ENCODE results near the gene ALG12. TPM values are rescaled to one million over a fixed set of nuclear protein-coding genes. Genes with fewer than 3 reads are reported as not detected.

ALG12 gene
- polyA plus RNA-seq, 1 of the 3 experiments (the other 2 are of a cell fraction), result 9.9 TPM

DNA sequence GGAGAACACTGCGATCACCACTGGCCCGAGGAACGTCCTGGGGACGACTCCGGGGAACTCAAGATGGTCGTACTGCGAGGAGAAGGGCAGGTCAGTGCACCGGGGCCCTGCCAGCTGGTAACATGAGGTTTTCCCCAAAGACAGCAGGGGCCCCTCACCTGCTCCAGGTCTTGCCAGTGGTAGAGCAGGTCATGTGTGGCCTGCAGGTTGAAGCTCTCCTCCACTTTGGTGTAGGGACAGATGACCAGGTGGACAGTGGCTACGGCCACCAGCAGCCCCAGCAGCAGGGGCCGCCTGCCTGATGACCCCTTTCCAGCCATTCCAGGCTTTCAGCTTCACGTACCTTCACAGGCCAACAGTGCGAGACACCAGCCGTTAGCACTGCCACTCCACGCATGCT, 4.8 kb downstream of the ALG12 start:
- peaks cover 0 to 2% of the 10 kb centered on the region in 2 experiments; a peak in 1 of 4 replicates for H3K4me1 ChIP-seq (ENCODE audit: control insufficient read depth in 1 of 2, insufficient read depth in 2 of 2, low read depth in 1 of 2, low read length in 1 of 2)
- ChIA-PET CTCF (interaction anchor here (1.0 kb wide), 1 partner anchor 38 kb away, joined by 3 read pairs; no protein-coding TSS in a partner anchor), POLR2A (no interaction called here)
- no peaks in the 10 kb centered on the region for H3K27me3 ChIP-seq (ENCODE audit: insufficient read depth)
- H3K9ac ChIP-seq, result no peak overlapping the region
- H3K36me3 ChIP-seq (replicated peaks in 1 of 2; ENCODE audit: control insufficient read depth in 1 of 2, insufficient read depth in 2 of 2, low read length in 1 of 2), result peaks cover 3 to 19% of the 10 kb centered on the region in 2 experiments
- no peak overlapping the region for H3K27ac ChIP-seq (ENCODE audit: low read depth in 2 of 2, low read length in 1 of 2)
- no peak overlapping the region for H2AFZ ChIP-seq (ENCODE audit: low read depth)
- no peak for DNase-seq
- H3K9me2 ChIP-seq, result no peaks in the 10 kb centered on the region
- no peak for TF ChIP-seq FOXM1 (IDR thresholded peaks at IDR 0.05; ENCODE audit: low read depth)
- TF ChIP-seq TEAD4 (IDR thresholded peaks at IDR 0.05; ENCODE audit: borderline replicate concordance, insufficient read depth), result no peak
- TF ChIP-seq POLR2AphosphoS5 (IDR thresholded peaks at IDR 0.05; ENCODE audit: low read depth, low read length), result no peak
- no peak for TF ChIP-seq SMC3 (IDR thresholded peaks at IDR 0.05; ENCODE audit: low read depth, low read length)
- TF ChIP-seq, protein P1, sequence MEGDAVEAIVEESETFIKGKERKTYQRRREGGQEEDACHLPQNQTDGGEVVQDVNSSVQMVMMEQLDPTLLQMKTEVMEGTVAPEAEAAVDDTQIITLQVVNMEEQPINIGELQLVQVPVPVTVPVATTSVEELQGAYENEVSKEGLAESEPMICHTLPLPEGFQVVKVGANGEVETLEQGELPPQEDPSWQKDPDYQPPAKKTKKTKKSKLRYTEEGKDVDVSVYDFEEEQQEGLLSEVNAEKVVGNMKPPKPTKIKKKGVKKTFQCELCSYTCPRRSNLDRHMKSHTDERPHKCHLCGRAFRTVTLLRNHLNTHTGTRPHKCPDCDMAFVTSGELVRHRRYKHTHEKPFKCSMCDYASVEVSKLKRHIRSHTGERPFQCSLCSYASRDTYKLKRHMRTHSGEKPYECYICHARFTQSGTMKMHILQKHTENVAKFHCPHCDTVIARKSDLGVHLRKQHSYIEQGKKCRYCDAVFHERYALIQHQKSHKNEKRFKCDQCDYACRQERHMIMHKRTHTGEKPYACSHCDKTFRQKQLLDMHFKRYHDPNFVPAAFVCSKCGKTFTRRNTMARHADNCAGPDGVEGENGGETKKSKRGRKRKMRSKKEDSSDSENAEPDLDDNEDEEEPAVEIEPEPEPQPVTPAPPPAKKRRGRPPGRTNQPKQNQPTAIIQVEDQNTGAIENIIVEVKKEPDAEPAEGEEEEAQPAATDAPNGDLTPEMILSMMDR (IDR thresholded peaks at IDR 0.05), result no peak
- TF ChIP-seq MEF2A (IDR thresholded peaks at IDR 0.05; ENCODE audit: borderline replicate concordance, low read depth), result no peak
- TF ChIP-seq, protein P2, sequence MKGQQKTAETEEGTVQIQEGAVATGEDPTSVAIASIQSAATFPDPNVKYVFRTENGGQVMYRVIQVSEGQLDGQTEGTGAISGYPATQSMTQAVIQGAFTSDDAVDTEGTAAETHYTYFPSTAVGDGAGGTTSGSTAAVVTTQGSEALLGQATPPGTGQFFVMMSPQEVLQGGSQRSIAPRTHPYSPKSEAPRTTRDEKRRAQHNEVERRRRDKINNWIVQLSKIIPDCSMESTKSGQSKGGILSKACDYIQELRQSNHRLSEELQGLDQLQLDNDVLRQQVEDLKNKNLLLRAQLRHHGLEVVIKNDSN (IDR thresholded peaks at IDR 0.05; ENCODE audit: borderline replicate concordance, low read depth), result no peak
- no peak for TF ChIP-seq ELF1 (IDR thresholded peaks at IDR 0.05)
- no peak for TF ChIP-seq RCOR1 (IDR thresholded peaks at IDR 0.05; ENCODE audit: low read length)
- no peak for TF ChIP-seq GABPA (IDR thresholded peaks at IDR 0.05; ENCODE audit: low read depth)
- TF ChIP-seq, protein P3, sequence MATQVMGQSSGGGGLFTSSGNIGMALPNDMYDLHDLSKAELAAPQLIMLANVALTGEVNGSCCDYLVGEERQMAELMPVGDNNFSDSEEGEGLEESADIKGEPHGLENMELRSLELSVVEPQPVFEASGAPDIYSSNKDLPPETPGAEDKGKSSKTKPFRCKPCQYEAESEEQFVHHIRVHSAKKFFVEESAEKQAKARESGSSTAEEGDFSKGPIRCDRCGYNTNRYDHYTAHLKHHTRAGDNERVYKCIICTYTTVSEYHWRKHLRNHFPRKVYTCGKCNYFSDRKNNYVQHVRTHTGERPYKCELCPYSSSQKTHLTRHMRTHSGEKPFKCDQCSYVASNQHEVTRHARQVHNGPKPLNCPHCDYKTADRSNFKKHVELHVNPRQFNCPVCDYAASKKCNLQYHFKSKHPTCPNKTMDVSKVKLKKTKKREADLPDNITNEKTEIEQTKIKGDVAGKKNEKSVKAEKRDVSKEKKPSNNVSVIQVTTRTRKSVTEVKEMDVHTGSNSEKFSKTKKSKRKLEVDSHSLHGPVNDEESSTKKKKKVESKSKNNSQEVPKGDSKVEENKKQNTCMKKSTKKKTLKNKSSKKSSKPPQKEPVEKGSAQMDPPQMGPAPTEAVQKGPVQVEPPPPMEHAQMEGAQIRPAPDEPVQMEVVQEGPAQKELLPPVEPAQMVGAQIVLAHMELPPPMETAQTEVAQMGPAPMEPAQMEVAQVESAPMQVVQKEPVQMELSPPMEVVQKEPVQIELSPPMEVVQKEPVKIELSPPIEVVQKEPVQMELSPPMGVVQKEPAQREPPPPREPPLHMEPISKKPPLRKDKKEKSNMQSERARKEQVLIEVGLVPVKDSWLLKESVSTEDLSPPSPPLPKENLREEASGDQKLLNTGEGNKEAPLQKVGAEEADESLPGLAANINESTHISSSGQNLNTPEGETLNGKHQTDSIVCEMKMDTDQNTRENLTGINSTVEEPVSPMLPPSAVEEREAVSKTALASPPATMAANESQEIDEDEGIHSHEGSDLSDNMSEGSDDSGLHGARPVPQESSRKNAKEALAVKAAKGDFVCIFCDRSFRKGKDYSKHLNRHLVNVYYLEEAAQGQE (IDR thresholded peaks at IDR 0.05; ENCODE audit: low read depth, low read length), result no peak
- no peak for TF ChIP-seq NFIC (IDR thresholded peaks at IDR 0.05; ENCODE audit: borderline replicate concordance)
- no peak for TF ChIP-seq SIN3A (IDR thresholded peaks at IDR 0.05; ENCODE audit: borderline replicate concordance, low read depth, low read length)
- TF ChIP-seq FOSL2 (IDR thresholded peaks at IDR 0.05; ENCODE audit: borderline replicate concordance, low read depth), result no peak
- TF ChIP-seq, protein P4, sequence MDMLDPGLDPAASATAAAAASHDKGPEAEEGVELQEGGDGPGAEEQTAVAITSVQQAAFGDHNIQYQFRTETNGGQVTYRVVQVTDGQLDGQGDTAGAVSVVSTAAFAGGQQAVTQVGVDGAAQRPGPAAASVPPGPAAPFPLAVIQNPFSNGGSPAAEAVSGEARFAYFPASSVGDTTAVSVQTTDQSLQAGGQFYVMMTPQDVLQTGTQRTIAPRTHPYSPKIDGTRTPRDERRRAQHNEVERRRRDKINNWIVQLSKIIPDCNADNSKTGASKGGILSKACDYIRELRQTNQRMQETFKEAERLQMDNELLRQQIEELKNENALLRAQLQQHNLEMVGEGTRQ (IDR thresholded peaks at IDR 0.05; ENCODE audit: borderline replicate concordance, low read depth, low read length), result no peak
- TF ChIP-seq YY1 (IDR thresholded peaks at IDR 0.05; ENCODE audit: low read depth), result no peak
- TF ChIP-seq MXI1 (IDR thresholded peaks at IDR 0.05; ENCODE audit: low read depth, low read length), result no peak
- TF ChIP-seq RFX5 (IDR thresholded peaks at IDR 0.05; ENCODE audit: low read length), result no peak
- no peak for TF ChIP-seq RAD21 (IDR thresholded peaks at IDR 0.05; ENCODE audit: low read length)
- H3K4me2 ChIP-seq, result no peak overlapping the region
- 99% methylated on average over 11 of the region's 14 CpGs for WGBS (ENCODE audit: low lambda C conversion rate)
- H3F3A ChIP-seq (replicated peaks; ENCODE audit: insufficient read depth), result no peaks in the 10 kb centered on the region
- no peak overlapping the region for H3K4me3 ChIP-seq (ENCODE audit: low read depth in 2 of 2, low read length in 1 of 2)
- H4K20me1 ChIP-seq (ENCODE audit: insufficient read depth), result no peaks in the 10 kb centered on the region
- 0 out of 2 replicates have a peak, but pooled peaks cover 5% of the 10 kb centered on the region for H3K79me2 ChIP-seq (ENCODE audit: insufficient read depth)
- H3K9me3 ChIP-seq, result no peaks in the 10 kb centered on the region
